Measurements from ENCODE around the gene ATOSA.
A peak's percentile ranks its signal among the peaks of the same experiment; 100 is the strongest.

ATOSA gene

DNA sequence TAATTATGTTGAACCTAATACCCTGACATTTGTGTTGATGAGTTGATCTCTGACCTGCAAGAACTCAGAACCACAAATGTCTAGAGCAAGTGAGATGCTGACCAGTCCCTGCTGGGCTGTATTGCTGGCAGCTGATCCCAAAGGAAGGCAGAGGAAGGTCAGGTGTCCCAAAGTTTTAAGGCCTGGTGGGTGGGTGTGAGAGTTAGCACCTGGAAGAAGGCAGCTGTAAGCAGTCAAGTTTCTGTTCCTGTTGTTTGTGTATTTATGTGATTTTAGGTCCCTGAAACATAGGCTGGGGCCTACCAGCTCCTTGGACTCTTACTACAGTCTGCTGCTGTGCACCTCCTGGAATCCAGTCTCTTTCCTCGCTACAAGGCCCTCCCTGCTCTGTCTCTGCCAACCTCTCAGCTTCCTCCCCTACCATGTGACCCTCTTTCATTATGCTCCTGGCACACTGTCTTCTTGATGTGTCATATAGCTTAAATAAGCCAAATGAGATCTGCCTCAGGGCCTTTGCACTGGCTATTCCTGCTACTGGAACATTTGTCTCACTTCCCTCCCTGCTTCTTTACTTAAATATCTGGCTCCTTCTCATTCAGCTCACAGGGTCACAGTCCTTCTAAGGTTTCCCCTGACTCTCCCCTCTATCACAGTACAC lies 31.0 kb upstream of the ATOSA start:
- DNase-seq, result no peak
- Mint-ChIP-seq H3K4me3 (no peak overlapping the region), H3K27me3 (ENCODE audit: low read depth, poor library complexity) (peaks cover 24% of the 10 kb centered on the region), H3K9me3 (no peaks in the 10 kb centered on the region), H3K27ac (no peak overlapping the region), H3K4me1 (peaks cover 12% of the 10 kb centered on the region), H3K36me3 (ENCODE audit: low read depth) (no peaks in the 10 kb centered on the region)
- TF ChIP-seq CTCF (IDR thresholded peaks at IDR 0.05), result no peak

GRCh38 chr15:52709187-52709981 lies 30.2 kb upstream of the ATOSA start:
- peak overlapping the region; percentile 58 for H3K4me3 Mint-ChIP-seq

GRCh38 chr15:52706091-52706490 lies 26.9 kb upstream of the ATOSA start:
- H3K4me3 Mint-ChIP-seq, result no peak overlapping the region
- no peak for TF ChIP-seq CTCF (IDR thresholded peaks at IDR 0.05)
- H3K4me1 Mint-ChIP-seq, result peaks cover 12% of the 10 kb centered on the region
- no peak for DNase-seq
- H3K36me3 Mint-ChIP-seq (ENCODE audit: low read depth), result no peaks in the 10 kb centered on the region
- no peak overlapping the region for H3K27ac Mint-ChIP-seq
- H3K27me3 Mint-ChIP-seq (ENCODE audit: low read depth, poor library complexity), result peaks cover 24% of the 10 kb centered on the region
- H3K9me3 Mint-ChIP-seq, result no peaks in the 10 kb centered on the region

More at GRCh38 chr15:52709187-52709981, 30.2 kb upstream of the ATOSA start:
- H3K27me3 Mint-ChIP-seq (ENCODE audit: low read depth, poor library complexity), result peaks cover 24% of the 10 kb centered on the region
- TF ChIP-seq CTCF (IDR thresholded peaks at IDR 0.05), result no peak
- DNase-seq, result peak; percentile 37
- H3K36me3 Mint-ChIP-seq (ENCODE audit: low read depth), result no peaks in the 10 kb centered on the region
- no peaks in the 10 kb centered on the region for H3K9me3 Mint-ChIP-seq
- peaks cover 12% of the 10 kb centered on the region for H3K4me1 Mint-ChIP-seq
- H3K27ac Mint-ChIP-seq, result no peak overlapping the region

DNA sequence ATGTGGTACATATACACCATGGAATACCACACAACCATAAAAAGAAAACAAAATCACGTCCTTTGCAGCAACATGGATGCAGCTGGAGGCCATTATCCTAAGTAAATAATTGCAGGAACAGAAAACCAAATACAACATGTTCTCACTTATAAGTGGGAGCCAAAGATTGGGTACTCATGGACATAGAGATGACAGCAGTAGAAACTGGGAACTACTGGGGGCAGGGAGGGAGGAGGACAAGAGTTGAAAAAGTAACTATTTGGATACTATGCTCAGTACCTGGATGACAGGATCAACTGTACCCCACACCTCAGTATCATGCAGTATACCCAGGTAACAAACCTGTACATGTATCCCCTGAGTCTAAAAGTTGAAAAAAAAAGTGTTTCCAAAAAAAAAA lies 23.2 kb upstream of the ATOSA start:
- TF ChIP-seq CTCF (IDR thresholded peaks at IDR 0.05), result no peak
- H3K4me1 Mint-ChIP-seq, result no peaks in the 10 kb centered on the region
- H3K27ac Mint-ChIP-seq, result no peak overlapping the region
- H3K9me3 Mint-ChIP-seq, result no peaks in the 10 kb centered on the region
- DNase-seq, result no peak
- no peaks in the 10 kb centered on the region for H3K36me3 Mint-ChIP-seq (ENCODE audit: low read depth)
- peaks cover 9% of the 10 kb centered on the region for H3K27me3 Mint-ChIP-seq (ENCODE audit: low read depth, poor library complexity)
- H3K4me3 Mint-ChIP-seq, result no peak overlapping the region

- Mint-ChIP-seq H3K27me3 (ENCODE audit: low read depth, poor library complexity) (peaks cover 3% of the 10 kb centered on the region), H3K27ac (no peak overlapping the region), H3K4me1 (no peaks in the 10 kb centered on the region), H3K9me3 (no peaks in the 10 kb centered on the region), H3K4me3 (no peak overlapping the region), H3K36me3 (ENCODE audit: low read depth) (no peaks in the 10 kb centered on the region)
- no peak for DNase-seq
- no peak for TF ChIP-seq CTCF (IDR thresholded peaks at IDR 0.05)
These were observed 20.3 kb upstream of the ATOSA start for GRCh38 chr15:52699457-52699856.

Data from nephron progenitor cell (in vitro differentiated cells).